SJSA1 (cell line): ENCODE measurements around the gene TBX15. TPM values are rescaled to one million over a fixed set of nuclear protein-coding genes. Genes with fewer than 3 reads are reported as not detected.
A peak's percentile ranks its signal among the peaks of the same experiment; 100 is the strongest.

Source experiments
- DNase-seq, 2 experiments: peaks; one replicate each; pipeline ENCODE4 v3.0.0-alpha.2; 2015 to 2020; ENCODE audit warnings: low spot score in 2 of 2, low read depth in 1 of 2
- H3K27ac ChIP-seq: fragments of 250-450 bp; sonication (Bioruptor Pico); 2 replicates; pipeline ENCODE4 v1.5.1; 2020; ENCODE audit warnings: mild to moderate bottlenecking, moderate library complexity
- H3K27me3 ChIP-seq: fragments of 250-450 bp; sonication (Bioruptor Pico); replicated peaks from 2 replicates; pipeline ENCODE4 v1.5.1; 2020; ENCODE audit warnings: mild to moderate bottlenecking, moderate library complexity
- H3K36me3 ChIP-seq: fragments of 250-450 bp; sonication (Bioruptor Pico); 2 replicates; pipeline ENCODE4 v1.5.1; 2020; ENCODE audit warnings: mild to moderate bottlenecking
- H3K4me1 ChIP-seq: fragments of 250-450 bp; sonication (Bioruptor Pico); replicated peaks from 2 replicates; pipeline ENCODE4 v1.6.1; 2021; ENCODE audit warnings: mild to moderate bottlenecking
- H3K4me3 ChIP-seq: fragments of 250-450 bp; sonication (Bioruptor Pico); 2 replicates; pipeline ENCODE4 v1.5.1; 2020; ENCODE audit warnings: mild to moderate bottlenecking
- H3K9me3 ChIP-seq: fragments of 250-450 bp; sonication (Bioruptor Pico); replicated peaks from 2 replicates; pipeline ENCODE4 v1.5.1; 2020; ENCODE audit warnings: mild to moderate bottlenecking
- total RNA-seq: library from RNA; depleted of rRNA; stranded (reverse); fragments of >200 nt; shearing (Covaris generic); gene quantifications from 2 replicates; pipeline ENCODE4 v1.2.3, GENCODE V29; 2014

TBX15 gene
- total RNA-seq, 1 experiment from 2014 or later = 31.0 TPM

DNA sequence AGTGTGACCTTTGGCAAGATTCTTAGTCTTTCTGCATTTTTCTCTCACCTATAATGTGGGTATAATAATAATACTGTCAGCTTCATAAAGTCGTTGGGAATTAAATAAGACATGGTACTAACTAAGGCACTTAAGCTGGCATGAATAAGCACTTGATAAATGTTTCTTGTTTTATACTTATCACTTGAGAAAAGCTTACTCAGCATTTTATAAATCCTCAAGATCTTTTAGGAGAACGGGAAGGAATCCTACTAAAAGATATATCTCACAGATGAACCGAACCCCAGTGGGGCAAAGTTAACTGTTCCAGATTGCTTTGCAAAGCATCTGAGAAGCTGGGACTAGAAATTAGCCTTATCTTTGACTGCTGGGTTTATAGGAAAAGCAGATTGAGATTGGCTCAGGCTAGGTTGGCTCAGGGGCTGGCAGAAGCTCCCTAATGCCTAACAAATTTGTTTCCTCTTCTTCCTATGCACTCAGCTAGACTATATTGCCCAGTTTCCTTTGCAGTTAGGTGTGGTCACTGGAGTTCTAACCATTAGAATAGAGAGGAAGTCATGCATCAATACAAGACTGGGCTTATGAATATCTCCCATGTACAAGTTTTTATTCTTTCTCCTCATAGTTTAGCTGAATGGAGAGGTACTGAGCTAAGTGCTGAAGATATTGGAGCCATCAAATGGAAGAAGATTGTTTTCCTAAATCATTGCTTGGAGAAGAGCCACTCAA, 110.3 kb downstream of the TBX15 start:
- Histone ChIP-seq H3K9me3 (no peaks in the 10 kb centered on the region), H3K36me3 (peaks cover 13% of the 10 kb centered on the region), H3K27me3 (0 out of 2 replicates have a peak, but pooled peaks cover 3% of the 10 kb centered on the region), H3K4me1 (no peaks in the 10 kb centered on the region), H3K27ac (no peak overlapping the region), H3K4me3 (no peak overlapping the region)
- DNase-seq = no peak

GRCh38 chr1:118871582-118872171, 116.5 kb downstream of the TBX15 start:
- Histone ChIP-seq H3K4me1 (no peaks in the 10 kb centered on the region), H3K9me3 (no peaks in the 10 kb centered on the region), H3K27me3 (0 out of 2 replicates have a peak, but pooled peaks cover 3% of the 10 kb centered on the region), H3K36me3 (no peaks in the 10 kb centered on the region), H3K27ac (no peak overlapping the region), H3K4me3 (no peak overlapping the region)
- DNase-seq = no peak

GRCh38 chr1:118868387-118868786, 119.8 kb downstream of the TBX15 start:
- no peak overlapping the region for H3K4me3 ChIP-seq
- no peaks in the 10 kb centered on the region for H3K27me3 ChIP-seq
- no peaks in the 10 kb centered on the region for H3K9me3 ChIP-seq
- H3K36me3 ChIP-seq = no peaks in the 10 kb centered on the region
- peaks cover 3% of the 10 kb centered on the region; the same call in 1 of the 2 replicates for H3K4me1 ChIP-seq
- no peak for DNase-seq
- H3K27ac ChIP-seq = no peak overlapping the region

GRCh38 chr1:118866330-118866729, 121.8 kb downstream of the TBX15 start:
- H3K27me3 ChIP-seq = no peaks in the 10 kb centered on the region
- H3K9me3 ChIP-seq = no peaks in the 10 kb centered on the region

DNA sequence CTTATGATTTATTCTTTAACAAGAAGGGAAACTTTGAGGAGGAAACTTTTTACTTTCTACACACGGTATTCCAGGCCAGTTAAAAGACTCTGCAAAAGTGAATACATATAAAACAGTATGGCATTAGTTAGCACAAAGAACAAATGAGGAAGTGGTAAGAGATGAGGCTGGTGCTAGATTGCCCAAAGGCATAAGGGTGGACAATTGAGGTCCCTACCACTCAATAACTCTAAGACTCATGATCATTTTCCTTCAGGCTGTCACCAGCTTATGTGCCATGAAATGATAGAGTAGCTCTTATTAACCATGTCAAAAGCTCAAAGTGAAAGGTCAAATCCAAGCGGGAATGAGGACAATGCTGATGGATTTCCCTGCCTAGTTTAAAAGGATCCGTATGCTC, 124.5 kb downstream of the TBX15 start:
- H3K27ac ChIP-seq = no peak overlapping the region
- no peak for DNase-seq
- H3K4me1 ChIP-seq = peaks cover 14% of the 10 kb centered on the region
- no peak overlapping the region for H3K4me3 ChIP-seq
- H3K36me3 ChIP-seq = no peaks in the 10 kb centered on the region
- H3K9me3 ChIP-seq = no peaks in the 10 kb centered on the region
- no peaks in the 10 kb centered on the region for H3K27me3 ChIP-seq

More at GRCh38 chr1:118866330-118866729, 121.8 kb downstream of the TBX15 start:
- DNase-seq = no peak
- Histone ChIP-seq H3K36me3 (no peaks in the 10 kb centered on the region), H3K27ac (no peak overlapping the region), H3K4me3 (no peak overlapping the region), H3K4me1 (peaks cover 14% of the 10 kb centered on the region)

DNA sequence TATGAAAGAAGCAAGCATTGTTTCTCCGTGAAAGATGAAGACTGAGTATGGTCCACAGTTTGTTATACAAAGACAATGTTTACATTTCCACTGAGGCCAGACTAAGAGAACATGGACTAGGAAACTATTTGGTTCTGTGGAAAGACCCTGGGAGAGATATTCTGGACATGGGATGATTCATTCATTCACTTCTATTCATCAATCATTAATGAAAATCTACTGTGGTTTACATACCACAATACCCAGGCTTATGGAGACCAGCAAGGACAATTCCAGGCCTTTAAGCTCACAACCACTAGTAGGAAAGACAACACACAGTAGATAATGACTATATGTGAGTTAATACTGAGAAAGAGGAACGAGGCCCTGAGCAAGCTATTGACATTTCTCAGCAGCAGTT, 125.4 kb downstream of the TBX15 start:
- peak in 1 of 2 experiments; percentile 85 for DNase-seq
- Histone ChIP-seq H3K27me3 (no peaks in the 10 kb centered on the region), H3K4me3 (no peak overlapping the region), H3K9me3 (no peaks in the 10 kb centered on the region), H3K36me3 (no peaks in the 10 kb centered on the region), H3K4me1 (peaks cover 14% of the 10 kb centered on the region), H3K27ac (peak overlapping the region; percentile 8)

- Histone ChIP-seq H3K27ac (no peak overlapping the region), H3K4me1 (peaks cover 14% of the 10 kb centered on the region), H3K9me3 (no peaks in the 10 kb centered on the region), H3K27me3 (no peaks in the 10 kb centered on the region), H3K36me3 (no peaks in the 10 kb centered on the region), H3K4me3 (no peak overlapping the region)
- no peak for DNase-seq
These were observed 126.9 kb downstream of the TBX15 start for GRCh38 chr1:118861216-118861615.

GRCh38 chr1:118859999-118860398, 128.1 kb downstream of the TBX15 start:
- DNase-seq = no peak
- H3K27me3 ChIP-seq = no peaks in the 10 kb centered on the region
- H3K9me3 ChIP-seq = no peaks in the 10 kb centered on the region
- no peaks in the 10 kb centered on the region for H3K36me3 ChIP-seq
- no peak overlapping the region for H3K4me3 ChIP-seq
- H3K4me1 ChIP-seq = peaks cover 14% of the 10 kb centered on the region
- H3K27ac ChIP-seq = no peak overlapping the region

GRCh38 chr1:118846443-118846842, 141.7 kb downstream of the TBX15 start:
- H3K36me3 ChIP-seq = no peaks in the 10 kb centered on the region
- no peak overlapping the region for H3K27ac ChIP-seq
- DNase-seq = no peak
- no peaks in the 10 kb centered on the region for H3K9me3 ChIP-seq
- H3K27me3 ChIP-seq = no peaks in the 10 kb centered on the region; the same call in 1 of the 2 replicates
- H3K4me3 ChIP-seq = no peak overlapping the region
- no peaks in the 10 kb centered on the region for H3K4me1 ChIP-seq

DNA sequence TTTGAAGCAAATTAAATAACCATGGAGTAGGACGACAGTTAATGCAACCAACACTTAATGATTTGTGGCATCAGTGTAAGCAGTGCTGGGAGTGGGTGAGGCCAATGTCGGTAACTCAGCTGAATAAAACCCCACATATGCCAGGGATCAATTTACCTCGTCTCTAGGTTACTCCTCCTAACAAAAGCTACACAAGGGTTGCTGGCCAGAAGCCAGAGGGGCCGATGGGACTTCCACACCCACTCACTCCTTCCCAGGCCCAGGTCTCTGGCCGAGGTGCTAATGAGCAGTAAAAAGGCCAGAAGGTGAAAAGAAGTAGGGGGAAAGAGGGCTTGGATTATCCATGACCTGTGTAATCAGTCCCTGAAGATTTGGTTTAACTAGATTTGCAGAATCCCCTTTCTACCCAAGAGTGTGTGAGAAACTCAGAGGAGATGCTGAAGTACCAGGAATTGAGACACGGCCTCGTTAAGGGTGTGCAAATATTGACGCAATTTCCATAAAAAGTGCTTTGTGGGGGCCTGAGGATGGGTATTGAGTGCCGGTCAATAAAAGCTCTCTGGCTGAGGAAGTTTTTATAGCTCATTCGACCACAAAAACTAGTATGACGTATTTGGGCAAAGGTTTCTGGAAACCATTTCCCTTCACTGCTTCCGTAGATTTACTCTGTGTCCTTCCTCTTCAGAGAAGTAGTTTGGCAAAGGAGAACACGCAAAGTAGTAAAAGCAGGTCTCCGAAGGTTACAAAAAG, 145.5 kb downstream of the TBX15 start:
- Histone ChIP-seq H3K27me3 (no peaks in the 10 kb centered on the region; the same call in 1 of the 2 replicates), H3K9me3 (no peaks in the 10 kb centered on the region)

DNA sequence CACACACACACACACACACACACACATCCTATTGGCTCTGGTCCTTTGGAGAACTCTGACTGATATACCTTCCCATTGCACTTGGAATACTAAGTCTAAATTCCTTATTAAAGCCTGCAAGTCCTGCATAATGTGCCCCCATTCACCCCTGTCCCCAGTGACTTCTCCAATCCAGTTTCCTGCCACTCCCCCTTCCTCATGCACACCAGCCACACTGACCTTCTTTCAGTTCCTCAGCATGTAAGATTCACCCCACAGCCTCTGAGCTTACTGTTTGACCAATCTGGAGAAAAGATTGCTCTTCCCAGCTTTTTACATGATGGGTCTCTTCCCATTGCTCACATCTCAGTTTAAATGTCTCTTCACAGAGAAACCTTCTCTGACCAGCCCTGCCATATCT, 146.6 kb downstream of the TBX15 start:
- H3K9me3 ChIP-seq = no peaks in the 10 kb centered on the region
- H3K36me3 ChIP-seq = no peaks in the 10 kb centered on the region
- DNase-seq = no peak
- H3K4me1 ChIP-seq = no peaks in the 10 kb centered on the region
- H3K27ac ChIP-seq = no peak overlapping the region
- H3K27me3 ChIP-seq = no peaks in the 10 kb centered on the region; the same call in 1 of the 2 replicates
- H3K4me3 ChIP-seq = no peak overlapping the region

More for the DNA sequence above, 145.5 kb downstream of the TBX15 start:
- H3K36me3 ChIP-seq = no peaks in the 10 kb centered on the region
- no peak overlapping the region for H3K4me3 ChIP-seq
- H3K27ac ChIP-seq = no peak overlapping the region
- no peak for DNase-seq
- H3K4me1 ChIP-seq = no peaks in the 10 kb centered on the region
